ENCODE measurements around the gene FXR2.
A peak's percentile ranks its signal among the peaks of the same experiment; 100 is the strongest.

FXR2 gene

DNA sequence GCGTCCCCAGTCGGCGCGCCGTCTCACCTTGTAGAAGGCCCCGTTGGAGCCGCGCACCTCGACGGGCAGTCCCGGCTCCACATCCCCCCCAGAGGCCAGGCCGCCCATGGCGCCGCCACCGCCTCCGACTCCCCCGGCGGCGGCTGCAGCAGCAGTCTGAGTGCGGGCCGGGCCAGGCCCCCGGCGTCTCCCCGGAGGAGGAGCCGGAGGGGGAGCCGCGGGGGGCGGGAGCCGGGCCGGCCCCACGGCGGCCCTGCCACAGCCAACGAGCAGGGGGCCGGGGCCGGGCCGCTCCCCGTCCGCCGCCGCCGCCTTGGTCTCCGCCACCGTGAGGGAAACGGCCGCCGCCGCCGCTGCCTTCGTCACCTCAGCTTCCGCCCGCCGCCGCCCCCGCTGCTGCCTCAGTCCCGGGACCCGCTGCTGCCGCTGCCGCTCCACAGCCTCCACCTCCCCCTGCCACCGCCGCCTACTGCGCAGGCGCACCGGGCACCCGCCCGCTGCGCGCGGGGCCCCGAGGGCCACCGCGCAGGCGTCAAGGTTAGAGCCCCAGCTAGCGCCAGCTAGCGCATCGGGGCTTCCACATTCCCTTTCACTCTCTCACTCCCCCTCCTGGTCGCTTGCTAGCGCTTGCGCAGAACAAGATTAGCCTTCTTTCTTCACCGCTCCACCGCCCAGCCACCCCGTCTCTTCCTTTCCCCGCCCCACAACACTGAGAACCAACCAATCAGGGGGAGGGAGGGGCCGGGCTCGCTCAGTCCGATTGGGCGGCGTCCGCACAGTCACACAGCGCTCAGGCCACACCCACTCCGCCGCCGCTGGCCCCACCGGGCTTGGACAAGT, at the start of gene FXR2:
FXR2 (minus strand) TSS at position 473 of the 840 bp plus-strand sequence; CDS start at position 108, 365 bp downstream.
- DNase-seq = peak; percentile 93 to 97

- no peak for DNase-seq
Observed at GRCh38 chr17:7656958-7657609, 42.4 kb upstream of the FXR2 start.

- no peak for DNase-seq
Observed at GRCh38 chr17:7655541-7655840, 40.8 kb upstream of the FXR2 start.

DNA sequence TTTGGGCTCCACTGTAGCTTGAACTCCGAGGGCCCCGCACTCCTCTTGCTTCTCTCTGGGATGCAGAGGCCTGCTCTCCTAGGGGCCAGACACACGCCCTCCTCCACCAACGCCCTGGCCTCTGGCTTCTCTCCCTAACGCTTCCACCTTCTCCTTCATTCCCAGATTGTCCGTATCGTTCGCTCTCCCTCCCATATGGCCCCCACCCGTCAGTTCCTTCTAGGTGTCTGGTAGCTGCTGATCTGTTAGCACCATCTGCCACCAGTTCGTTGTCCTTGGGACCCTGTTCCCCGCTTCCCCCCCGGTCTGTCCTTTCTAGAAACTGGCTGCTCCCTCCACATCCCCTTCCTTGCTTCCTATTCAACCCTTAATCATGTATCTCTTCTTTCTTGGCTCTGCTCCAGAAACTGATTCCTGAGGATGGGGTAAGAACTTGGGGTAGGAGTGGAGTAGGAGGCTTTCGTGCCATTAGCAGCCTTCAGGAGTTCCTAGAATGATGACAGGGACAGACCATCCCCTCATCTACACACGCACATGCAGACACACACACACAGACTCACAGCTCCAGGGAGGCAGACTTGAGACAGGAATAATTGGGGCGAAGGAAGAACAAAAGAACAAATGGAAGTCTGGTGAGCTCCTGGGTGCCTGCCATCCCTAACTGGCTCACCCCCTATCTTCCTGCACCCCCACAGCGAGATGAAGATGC, 40.3 kb upstream of the FXR2 start:
- DNase-seq = no peak

DNA sequence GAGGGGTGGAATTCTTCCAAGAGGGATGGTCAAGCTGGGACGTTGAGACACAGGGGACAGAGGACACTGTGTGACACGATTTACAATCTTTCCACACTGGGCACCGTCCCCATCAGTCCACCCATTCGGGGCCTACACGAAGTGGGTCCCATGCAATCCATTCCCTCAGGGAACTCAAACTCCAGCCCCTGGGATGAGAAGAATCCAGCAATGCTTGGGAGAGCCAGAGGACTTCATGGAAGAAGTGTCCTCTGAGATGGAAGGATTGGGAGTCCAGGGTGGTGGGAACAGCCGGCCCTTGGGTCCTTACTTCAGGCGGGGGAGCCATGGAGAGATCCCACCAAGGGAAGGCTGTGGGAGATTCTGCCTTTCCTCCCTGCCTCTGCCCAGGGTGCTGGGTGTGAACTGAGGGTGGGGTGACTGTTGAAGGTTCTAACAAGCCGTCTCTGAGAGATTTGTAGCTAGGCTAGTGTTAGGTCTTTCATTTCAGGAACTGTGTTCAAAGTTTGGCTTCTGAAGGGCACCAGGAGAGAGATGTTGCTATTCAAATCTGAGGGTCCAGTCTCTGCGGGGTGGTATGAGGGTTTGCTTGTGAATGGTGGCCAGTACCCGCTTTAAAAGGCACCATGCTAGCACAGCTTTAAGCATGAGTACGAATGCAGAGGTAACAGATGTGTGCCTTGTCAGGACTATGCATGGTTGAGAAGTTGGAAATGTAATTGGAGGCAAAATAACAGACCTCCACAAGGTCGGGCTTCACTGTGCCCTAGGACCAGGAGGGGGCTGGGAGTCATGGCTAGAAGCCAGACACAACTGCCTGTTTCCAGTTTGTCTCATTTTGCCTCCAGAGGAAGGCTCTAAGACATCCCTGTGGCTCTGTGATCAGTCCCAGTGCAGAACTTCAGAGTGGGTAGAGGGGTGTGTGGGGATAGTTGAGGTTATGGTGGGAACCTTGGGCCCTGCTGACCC, 38.0 kb upstream of the FXR2 start:
- DNase-seq = no peak

GRCh38 chr17:7651665-7652387, 37.1 kb upstream of the FXR2 start:
- no peak for DNase-seq

- DNase-seq = no peak
Observed at GRCh38 chr17:7651097-7651664, 36.5 kb upstream of the FXR2 start.

DNA sequence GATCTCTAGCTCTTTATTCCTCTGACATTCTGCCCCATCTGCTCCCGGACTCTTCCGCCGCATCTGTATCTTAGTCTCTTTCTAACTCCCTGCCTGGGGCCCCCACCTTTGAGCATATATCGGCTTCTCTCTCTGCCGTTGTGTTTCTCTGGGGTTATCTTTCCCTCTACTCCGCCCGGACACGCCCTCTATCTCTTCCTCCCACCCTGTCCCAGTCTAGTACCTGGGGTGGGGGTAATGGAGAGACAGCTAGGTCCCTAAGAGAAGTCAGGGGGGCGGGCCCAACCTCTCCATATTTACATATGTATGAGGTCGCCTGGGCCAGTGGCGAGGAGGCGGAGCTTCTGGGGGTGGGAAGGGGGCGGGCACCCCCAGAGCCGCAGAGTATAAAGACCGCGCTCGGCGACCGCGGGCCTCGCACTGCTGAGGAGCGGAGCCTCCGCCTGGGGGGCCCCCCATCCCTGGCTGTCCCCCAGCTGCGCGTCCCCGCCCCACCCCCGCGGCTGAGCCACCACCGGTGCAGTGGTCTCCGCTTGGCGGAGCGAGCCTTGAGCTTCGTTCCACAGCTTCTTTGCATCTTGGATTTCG, 35.9 kb upstream of the FXR2 start, which contains the start of gene ATP1B2:
ATP1B2 (plus strand) TSS at position 418 of the 588 bp plus-strand sequence. CDS start 593 bp downstream, outside the sequence.
- peak in 1 of 2 experiments; percentile 9 for DNase-seq

- no peak for DNase-seq
Observed at GRCh38 chr17:7647018-7647417, 32.3 kb upstream of the FXR2 start.

- no peak for DNase-seq
Observed at GRCh38 chr17:7646457-7646856, 31.8 kb upstream of the FXR2 start.

DNA sequence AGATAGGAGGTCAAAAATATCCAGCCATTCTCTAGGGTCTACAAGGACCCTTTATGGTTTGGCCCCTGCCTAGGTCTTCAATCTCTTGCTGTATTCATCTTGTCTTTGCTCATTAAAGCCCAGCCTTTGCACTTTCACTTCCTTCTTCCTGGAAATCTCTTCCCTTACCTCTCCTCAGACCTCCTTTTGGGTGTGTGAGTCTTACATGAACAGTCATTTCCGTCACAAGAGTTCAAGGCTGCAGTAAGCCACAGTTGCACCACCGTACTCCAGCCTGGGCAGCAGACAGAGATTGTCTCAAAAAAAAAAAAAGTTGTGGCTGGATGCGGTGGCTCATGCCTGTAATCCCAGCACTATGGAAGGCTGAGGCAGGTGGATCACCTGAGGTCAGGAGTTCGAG, 30.1 kb upstream of the FXR2 start:
- no peak for DNase-seq

DNA sequence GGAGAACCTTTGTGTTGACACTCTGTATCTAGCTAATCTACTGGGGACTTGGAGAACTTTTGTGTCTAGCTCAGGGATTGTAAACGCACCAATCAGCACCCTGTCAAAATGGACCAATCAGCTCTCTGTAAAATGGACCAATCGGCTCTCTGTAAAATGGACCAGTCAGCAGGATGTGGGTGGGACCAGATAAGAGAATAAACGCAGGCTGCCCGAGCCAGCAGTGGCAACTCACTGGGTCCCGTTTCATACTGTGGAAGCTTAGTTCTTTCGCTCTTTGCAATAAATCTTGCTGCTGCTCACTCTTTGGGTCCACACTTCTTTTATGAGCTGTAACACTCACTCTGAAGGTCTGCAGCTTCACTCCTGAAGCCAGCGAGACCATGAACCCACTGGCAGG, 26.9 kb upstream of the FXR2 start:
- peak; percentile 4 to 10 for DNase-seq

GRCh38 chr17:7640783-7641182, 26.1 kb upstream of the FXR2 start:
- DNase-seq = no peak

DNA sequence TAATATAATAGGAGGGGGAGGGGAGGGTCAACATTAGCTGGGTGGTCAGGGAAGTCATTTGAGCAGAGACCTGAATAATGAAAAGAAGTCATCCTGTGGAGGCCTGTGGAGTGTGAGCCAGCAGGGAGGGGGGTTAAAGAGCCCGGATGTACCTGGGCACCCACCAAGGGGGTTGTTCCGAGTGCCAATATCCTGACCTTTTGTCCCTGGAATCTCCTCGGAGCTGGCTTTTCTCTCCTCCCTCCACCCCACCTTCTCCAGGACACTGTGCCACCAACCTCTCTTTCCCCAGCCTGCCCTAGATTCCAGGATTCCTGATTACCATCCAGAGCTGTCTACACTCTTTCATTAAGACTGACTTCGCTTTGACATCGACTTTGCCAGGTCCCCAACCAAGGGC, 21.5 kb upstream of the FXR2 start:
- no peak for DNase-seq

DNA sequence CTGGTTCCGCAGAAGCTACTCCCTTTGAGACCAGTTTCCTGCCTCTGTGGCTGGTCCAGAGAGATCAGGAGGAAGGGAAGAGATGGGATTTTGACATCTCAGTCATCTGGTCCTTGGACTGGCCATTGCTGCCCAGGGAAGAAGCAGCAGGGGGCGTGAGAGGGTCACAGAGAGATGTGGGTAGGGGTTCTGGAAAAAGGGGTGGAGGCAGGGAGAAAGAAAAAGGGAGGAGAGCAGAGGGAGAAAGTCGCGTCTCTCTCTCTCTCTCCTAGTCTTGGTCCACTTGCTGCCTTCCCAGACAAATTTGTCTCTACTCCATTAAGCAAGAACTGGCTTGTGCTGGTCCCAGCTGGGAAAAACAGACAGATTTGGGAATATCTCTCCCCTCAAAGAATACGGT, 19.7 kb upstream of the FXR2 start:
- peak in 1 of 2 experiments; percentile 1 for DNase-seq

- no peak for DNase-seq
Observed at GRCh38 chr17:7633093-7633492, 18.4 kb upstream of the FXR2 start.

GRCh38 chr17:7632492-7632894, 17.8 kb upstream of the FXR2 start:
- DNase-seq = peak; percentile 42 to 59

DNA sequence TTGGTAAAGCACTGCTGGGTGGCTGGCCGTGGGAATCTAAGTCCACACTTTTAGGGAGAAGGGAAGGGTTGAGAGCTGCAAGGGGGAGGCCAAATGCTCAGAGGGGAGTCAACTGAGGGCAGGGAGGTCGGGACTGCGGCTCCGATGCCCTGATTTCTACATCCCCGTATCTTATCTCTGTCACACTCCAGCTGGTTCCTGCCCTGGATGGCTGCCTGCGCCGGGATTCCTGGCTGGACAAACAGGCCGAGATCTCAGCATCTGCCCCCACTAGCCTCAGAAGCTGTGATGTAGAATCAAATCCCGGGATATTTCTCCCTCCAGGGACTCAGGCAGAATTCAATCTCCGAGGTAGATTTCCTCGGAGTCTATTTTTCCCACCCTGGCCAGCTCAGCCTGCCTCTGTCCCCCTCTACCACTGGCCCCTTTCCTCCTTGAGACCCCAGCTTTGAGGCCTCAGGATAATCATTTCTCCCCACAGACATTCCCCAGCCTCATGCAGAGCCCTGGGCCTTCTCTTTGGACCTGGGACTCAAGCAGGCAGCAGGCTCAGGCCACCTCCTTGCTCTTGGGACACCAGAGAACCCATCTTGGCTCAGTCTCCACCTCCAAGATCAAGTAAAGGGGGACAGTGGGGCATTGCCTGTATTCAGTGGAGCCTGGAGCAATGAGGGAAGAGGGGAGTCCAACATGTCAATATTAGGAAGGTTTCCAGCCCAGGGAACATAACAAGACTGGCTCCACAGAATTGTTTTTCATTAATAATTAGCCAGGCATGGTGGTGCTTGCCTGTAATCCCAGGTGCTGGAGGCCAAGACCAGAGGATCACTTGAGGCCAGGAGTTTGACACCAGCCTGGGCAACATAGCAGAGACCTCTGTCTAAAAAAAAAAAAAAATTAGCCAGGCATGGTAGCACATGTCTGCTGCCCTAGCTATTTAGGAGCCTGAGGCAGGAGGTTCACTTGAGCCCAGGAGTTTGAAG, 17.0 kb upstream of the FXR2 start:
- no peak for DNase-seq

DNA sequence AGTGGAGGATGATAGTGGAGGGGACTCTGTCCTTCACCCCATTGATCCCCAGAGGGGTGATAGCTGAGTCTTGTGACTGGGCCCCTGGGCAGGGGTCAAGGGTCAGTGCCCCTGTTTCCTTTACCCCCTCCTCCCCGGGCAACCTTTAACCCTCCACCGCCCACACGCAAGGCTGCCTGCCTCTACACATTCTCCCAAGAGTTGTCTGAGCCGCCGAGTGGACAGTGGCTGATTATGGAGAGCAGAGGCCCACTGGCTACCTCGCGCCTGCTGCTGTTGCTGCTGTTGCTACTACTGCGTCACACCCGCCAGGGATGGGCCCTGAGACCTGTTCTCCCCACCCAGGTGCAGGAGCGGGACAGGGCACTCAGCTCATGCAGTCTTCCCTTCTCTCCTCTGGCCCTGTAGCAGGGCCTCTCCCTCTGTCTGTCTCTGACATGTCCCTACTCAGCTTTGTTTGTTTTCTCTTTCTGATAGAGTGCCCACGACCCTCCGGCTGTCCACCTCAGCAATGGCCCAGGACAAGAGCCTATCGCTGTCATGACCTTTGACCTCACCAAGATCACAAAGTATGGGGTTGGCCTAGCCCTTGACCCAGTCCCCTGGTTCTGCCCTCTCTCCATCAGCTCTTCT, 15.4 kb upstream of the FXR2 start, which contains the start of gene SHBG:
SHBG (plus strand) TSS at position 197 of the 633 bp plus-strand sequence; CDS start at position 235, 38 bp downstream.
- DNase-seq = no peak

Data from Kasumi-1 (cell line).